SK-N-MC (cell line): ENCODE data around the gene SLC4A8.
"Not testable (repeated sequence)": the region's sequence is repeated elsewhere in the genome, so short reads cannot be mapped to it uniquely, and the experiment has no call there.

Experiments used
- DNase-seq: peaks from one replicate; pipeline ENCODE4 v3.0.0-alpha.2; 2011; ENCODE audit warnings: low read depth, low spot score
- H3K27ac ChIP-seq: fragments of 200-600 bp; sonication (generic); 2 replicates; pipeline ENCODE4 v1.5.1; 2016; ENCODE audit warnings: mixed run types
- H3K36me3 ChIP-seq: fragments of 200-600 bp; sonication (generic); 2 replicates; pipeline ENCODE4 v1.6.1; 2017; ENCODE audit warnings: antibody characterized with exemption, low read length, mixed read lengths; ENCODE audit not compliant: insufficient read depth
- H3K4me3 ChIP-seq: fragments of 200-600 bp; sonication (generic); 2 replicates; pipeline ENCODE4 v1.5.1; 2016
- H3K9ac ChIP-seq: fragments of 200-600 bp; sonication (generic); 2 replicates; pipeline ENCODE4 v1.8.0; 2017; ENCODE audit warnings: mixed run types, mixed read lengths; ENCODE audit not compliant: insufficient read length
- H3K9me3 ChIP-seq: fragments of 200-600 bp; sonication (generic); 2 replicates; pipeline ENCODE4 v1.6.1; 2017; ENCODE audit warnings: low read depth, mild to moderate bottlenecking, antibody characterized with exemption, low read length, moderate library complexity, mixed read lengths
- EZH2 ChIP-seq: fragments of 200-600 bp; sonication (generic); IDR thresholded peaks from one replicate; pipeline ENCODE4 v1.6.1; 2017; ENCODE audit warnings: antibody characterized with exemption
- FOXP2 ChIP-seq: optimal IDR thresholded peaks from 2 replicates; pipeline ENCODE3; 2011; ENCODE audit warnings: mild to moderate bottlenecking, moderate library complexity; ENCODE audit not compliant: insufficient read depth; ENCODE audit errors: extremely low read length, control extremely low read depth
- POLR2AphosphoS5 ChIP-seq: IDR thresholded peaks from 2 replicates; pipeline ENCODE4 v1.6.1; 2012; ENCODE audit warnings: mild to moderate bottlenecking, low read depth, low read length, borderline replicate concordance

The SLC4A8 gene

GRCh38 chr12:51448618-51449256 is 24.1 kb downstream of the SLC4A8 start:
- H3K4me3 ChIP-seq: no peak overlapping the region
- TF ChIP-seq EZH2 (no peak), POLR2AphosphoS5 (no peak), FOXP2 (no peak)
- H3K9me3 ChIP-seq: no peaks in the 10 kb centered on the region
- DNase-seq: no peak
- H3K27ac ChIP-seq: no peak overlapping the region
- H3K9ac ChIP-seq: no peak overlapping the region
- H3K36me3 ChIP-seq: no peaks in the 10 kb centered on the region

GRCh38 chr12:51449580-51450246 is 25.1 kb downstream of the SLC4A8 start:
- TF ChIP-seq POLR2AphosphoS5 (no peak), EZH2 (no peak), FOXP2 (no peak)
- Histone ChIP-seq H3K27ac (no peak overlapping the region), H3K9me3 (no peaks in the 10 kb centered on the region), H3K36me3 (no peaks in the 10 kb centered on the region), H3K4me3 (no peak overlapping the region), H3K9ac (no peak overlapping the region)
- no peak for DNase-seq

DNA sequence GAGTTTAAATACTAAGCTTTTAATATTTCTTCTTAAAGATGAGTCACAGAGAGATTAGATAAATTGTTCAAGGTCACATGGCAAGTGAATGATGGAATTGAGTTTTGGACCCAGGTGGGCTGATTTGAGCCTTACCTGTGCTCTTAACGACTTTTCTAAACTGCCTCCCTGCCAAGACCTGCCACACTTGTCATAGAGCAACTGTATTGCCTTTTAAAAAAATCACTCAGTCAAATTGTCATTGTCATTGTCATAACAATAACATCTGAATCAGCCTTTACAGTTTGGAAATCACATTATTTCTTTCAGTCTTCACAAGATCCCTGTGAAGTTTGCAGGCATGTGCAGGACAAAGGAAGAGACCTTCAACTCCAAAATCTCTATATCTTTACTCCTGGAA is 25.7 kb downstream of the SLC4A8 start:
- DNase-seq: no peak
- TF ChIP-seq EZH2: no peak
- TF ChIP-seq POLR2AphosphoS5: no peak
- TF ChIP-seq FOXP2: no peak
- no peak overlapping the region for H3K9ac ChIP-seq
- no peaks in the 10 kb centered on the region for H3K36me3 ChIP-seq
- no peak overlapping the region for H3K27ac ChIP-seq
- no peak overlapping the region for H3K4me3 ChIP-seq
- H3K9me3 ChIP-seq: no peaks in the 10 kb centered on the region

DNA sequence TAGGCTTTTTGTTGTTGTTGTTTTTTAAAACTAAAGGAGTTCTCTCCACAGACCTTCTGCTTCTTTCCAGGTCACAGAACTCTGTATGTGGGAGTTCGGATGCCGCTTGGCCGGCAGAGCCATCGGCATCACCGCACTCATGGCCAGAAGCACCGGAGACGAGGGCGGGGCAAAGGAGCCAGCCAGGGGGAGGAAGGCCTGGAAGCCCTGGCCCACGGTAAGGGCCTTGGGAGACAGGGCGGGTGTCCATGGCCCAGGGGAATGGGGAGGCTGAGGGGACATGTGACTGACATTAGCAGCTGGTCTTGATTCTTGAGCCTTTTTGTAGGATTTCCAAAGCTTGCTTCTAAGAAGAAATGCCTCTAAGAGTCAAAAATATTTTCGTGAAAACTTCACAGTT is 26.2 kb downstream of the SLC4A8 start:
- Histone ChIP-seq H3K36me3 (no peaks in the 10 kb centered on the region), H3K9me3 (no peaks in the 10 kb centered on the region), H3K4me3 (no peak overlapping the region), H3K27ac (no peak overlapping the region), H3K9ac (no peak overlapping the region)
- DNase-seq: no peak
- TF ChIP-seq POLR2AphosphoS5 (no peak), EZH2 (no peak), FOXP2 (no peak)

DNA sequence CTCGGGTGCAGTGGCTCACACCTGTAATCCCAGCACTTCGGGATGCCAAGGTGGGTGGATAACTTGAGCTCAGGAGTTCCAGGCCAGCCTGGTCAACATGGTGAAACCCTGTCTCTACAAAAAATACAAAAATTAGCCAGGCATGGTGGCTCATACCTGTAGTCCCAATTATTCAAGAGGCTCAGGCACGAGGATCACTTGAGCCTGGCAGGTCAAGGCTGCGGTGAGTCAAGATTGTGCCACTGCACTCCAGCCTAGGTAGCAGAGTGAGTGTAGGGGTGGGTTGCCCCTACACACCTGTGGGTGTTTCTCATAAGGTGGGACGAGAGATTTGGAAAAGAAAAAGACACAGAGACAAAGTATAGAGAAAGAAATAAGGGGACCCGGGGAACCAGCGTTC is 29.4 kb downstream of the SLC4A8 start:
- not testable (repeated sequence) for H3K4me3 ChIP-seq, DNase-seq, H3K36me3 ChIP-seq, H3K9me3 ChIP-seq, H3K27ac ChIP-seq, H3K9ac ChIP-seq

DNA sequence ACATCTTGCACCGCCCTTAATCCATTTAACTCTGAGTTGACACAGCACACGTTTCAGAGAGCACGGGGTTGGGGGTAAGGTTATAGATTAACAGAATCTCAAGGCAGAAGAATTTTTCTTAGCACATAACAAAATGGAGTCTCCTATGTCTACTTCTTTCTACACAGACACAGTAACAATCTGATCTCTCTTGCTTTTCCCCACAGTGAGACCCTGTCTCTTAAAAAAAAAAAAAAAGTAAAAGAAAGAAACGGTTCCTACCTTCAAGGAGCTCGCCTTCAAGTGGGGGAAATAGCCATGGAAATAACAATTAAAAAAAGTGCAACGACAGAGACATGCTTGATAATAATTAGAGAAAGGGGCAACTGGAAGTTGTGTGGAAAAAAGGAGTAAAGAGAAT is 30.4 kb downstream of the SLC4A8 start:
- H3K9me3 ChIP-seq, DNase-seq, H3K4me3 ChIP-seq, H3K9ac ChIP-seq, H3K36me3 ChIP-seq, H3K27ac ChIP-seq: not testable (repeated sequence)

DNA sequence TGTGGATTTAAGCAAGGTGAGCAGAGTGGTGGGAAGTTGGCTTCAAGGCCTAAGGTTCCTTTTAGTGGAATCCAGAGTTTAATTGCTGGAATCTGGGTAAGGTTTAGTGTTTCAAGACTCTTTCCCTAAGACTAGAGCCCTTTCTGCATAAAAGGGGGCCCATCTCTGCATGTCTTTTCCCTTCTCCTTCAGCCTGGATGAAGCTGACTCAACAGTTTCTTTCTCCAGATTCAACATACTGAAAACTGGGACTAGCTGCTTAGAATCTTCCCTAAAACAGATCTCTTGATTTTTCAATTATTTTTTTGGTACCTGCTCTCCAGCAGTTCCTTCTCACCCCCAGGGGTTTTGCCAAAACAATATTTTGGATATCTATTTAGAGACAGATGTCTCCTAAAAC is 34.0 kb downstream of the SLC4A8 start:
- Histone ChIP-seq H3K9ac (peak overlapping the region; percentile 21), H3K4me3 (no peak overlapping the region), H3K27ac (peak overlapping the region; percentile 67; the same call in 1 of the 2 replicates), H3K36me3 (no peaks in the 10 kb centered on the region), H3K9me3 (no peaks in the 10 kb centered on the region)
- DNase-seq: no peak
- no peak for TF ChIP-seq EZH2
- TF ChIP-seq POLR2AphosphoS5: no peak
- TF ChIP-seq FOXP2: no peak

DNA sequence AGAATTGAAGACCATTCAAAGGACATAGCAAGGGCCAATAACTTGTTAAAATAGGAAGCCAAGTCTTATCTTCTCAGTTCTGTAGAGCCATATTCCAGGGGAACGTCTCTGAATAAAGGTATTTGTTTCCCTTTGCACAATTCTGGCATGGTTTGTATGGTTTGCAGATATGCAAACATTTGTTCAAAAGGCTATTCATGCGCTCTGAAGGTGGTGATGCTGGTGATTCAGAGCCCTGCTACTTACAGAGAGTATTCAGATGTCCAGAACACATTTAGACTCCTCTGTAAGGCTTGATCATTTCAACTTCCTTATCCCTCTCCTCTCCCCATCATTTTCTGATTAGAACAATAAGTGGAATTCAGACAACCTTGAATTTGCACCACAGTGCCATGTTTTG is 35.9 kb downstream of the SLC4A8 start:
- H3K4me3 ChIP-seq: no peak overlapping the region
- TF ChIP-seq EZH2 (no peak), POLR2AphosphoS5 (no peak), FOXP2 (no peak)
- no peak overlapping the region for H3K9ac ChIP-seq
- H3K27ac ChIP-seq: no peak overlapping the region
- no peaks in the 10 kb centered on the region for H3K36me3 ChIP-seq
- no peaks in the 10 kb centered on the region for H3K9me3 ChIP-seq
- no peak for DNase-seq

- H3K9me3 ChIP-seq: no peaks in the 10 kb centered on the region
- H3K4me3 ChIP-seq: no peak overlapping the region
- no peak overlapping the region for H3K27ac ChIP-seq
- TF ChIP-seq EZH2 (no peak), FOXP2 (no peak), POLR2AphosphoS5 (no peak)
- no peaks in the 10 kb centered on the region for H3K36me3 ChIP-seq
- DNase-seq: no peak
- H3K9ac ChIP-seq: no peak overlapping the region
These were observed 40.9 kb downstream of the SLC4A8 start for GRCh38 chr12:51465491-51465890.
